GM19240 (cell line): ENCODE data around the gene PRXL2B.

Source experiments
- DNase-seq: peaks from one replicate; pipeline ENCODE4 v3.0.0; 2011; ENCODE audit warnings: low spot score; ENCODE audit not compliant: insufficient read length

Gene PRXL2B

GRCh38 chr1:2597441-2598328 lies 11.1 kb downstream of the PRXL2B start:
- DNase-seq, result no peak

- DNase-seq, result no peak
These were observed 11.9 kb downstream of the PRXL2B start for GRCh38 chr1:2598329-2598931.

- DNase-seq, result no peak
These were observed 15.2 kb downstream of the PRXL2B start for GRCh38 chr1:2601721-2602303.

GRCh38 chr1:2602311-2602835 lies 15.8 kb downstream of the PRXL2B start:
- DNase-seq, result no peak

- no peak for DNase-seq
These were observed 16.4 kb downstream of the PRXL2B start for GRCh38 chr1:2602866-2603520.

- DNase-seq, result no peak
These were observed 17.1 kb downstream of the PRXL2B start for GRCh38 chr1:2603521-2604155.

GRCh38 chr1:2604156-2604843 lies 17.7 kb downstream of the PRXL2B start:
- no peak for DNase-seq

- DNase-seq, result no peak
These were observed 18.4 kb downstream of the PRXL2B start for GRCh38 chr1:2604844-2605508.

GRCh38 chr1:2605509-2606395 lies 19.2 kb downstream of the PRXL2B start:
- DNase-seq, result no peak

DNA sequence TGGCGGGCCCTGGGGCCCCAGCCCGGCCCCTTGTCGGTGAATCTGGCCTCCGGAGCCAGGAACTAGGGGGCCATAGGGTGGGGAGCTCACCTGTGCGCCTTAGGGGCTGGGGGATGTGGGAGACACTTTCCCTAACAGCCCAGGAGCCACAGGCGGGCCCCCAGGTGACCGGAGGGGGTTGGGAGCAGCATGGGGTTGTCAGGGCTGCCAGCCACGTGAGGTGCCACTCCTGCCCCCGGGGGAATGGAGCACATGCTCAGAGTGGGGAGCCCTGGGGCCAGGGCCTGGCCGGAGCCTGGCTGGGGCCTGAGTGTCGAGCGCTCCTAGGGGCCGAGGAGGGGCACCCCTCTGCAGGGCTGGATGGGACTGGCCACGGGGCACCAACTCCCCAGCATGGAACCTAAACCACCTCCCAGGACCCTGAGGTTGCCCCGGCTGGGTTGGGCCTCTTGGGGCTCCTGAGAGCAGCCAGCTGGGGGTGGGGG lies 19.9 kb downstream of the PRXL2B start:
- no peak for DNase-seq

DNA sequence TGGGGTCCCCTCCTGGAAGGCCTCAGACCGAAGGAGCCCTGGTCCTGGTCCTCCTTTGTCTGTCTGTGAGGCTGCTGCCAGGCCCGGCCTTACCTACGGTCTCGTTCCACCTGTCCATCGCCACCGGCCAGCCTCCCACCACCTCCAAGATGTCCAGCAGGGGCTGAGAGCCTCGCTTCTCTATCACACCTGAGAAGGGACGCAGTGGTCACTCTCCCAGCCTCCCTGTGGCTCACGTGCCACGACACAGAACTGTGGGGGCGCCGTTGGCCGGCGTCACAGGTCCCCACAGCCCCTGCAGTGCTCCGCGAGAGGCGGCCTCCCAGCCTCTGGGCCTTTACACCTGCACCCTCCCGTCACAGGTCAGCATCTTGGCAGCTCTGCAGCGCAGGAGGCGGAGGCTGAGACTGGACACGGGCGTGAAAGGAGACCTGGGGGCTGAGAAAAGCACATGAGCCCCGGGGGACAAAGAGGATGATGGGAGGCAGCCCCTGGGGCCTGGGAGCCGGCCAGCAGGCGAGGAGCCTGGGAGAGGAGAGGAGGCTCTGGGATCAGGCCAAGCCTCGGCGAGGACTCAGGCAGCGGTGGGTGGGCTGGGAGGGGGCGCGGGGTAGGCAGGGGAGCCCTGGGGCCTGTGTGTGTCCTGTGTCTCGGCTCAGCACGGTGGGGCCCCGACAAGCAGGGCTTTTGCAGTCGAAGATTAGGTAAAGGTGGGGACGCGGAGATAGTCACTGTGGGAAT lies 20.5 kb downstream of the PRXL2B start:
- no peak for DNase-seq

DNA sequence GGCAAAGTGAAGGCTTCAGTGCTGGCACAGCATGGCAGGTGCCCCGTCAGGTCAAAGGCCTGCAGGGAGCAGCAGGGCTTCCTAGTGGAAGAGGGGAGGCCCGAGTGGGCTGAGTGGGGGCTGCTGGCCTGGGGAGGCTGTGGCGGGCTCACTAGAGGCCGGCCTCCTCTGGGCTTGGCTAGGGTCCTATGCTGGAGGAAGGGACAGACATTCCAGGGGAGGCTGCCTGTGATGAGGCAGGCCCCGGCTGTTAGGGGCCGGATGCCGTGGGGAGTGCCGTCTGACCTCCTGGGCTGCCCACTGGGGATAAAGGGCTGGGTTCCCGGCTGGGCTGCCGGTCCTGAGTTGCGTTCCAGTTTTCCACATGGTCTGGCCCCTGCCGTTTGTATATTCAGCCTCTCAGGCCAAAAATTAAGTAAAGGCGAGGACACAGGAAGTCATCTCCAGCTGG lies 21.1 kb downstream of the PRXL2B start:
- DNase-seq, result no peak

- DNase-seq, result no peak
These were observed 22.9 kb downstream of the PRXL2B start for GRCh38 chr1:2609319-2610035.

GRCh38 chr1:2610036-2610959 lies 23.7 kb downstream of the PRXL2B start:
- DNase-seq, result no peak

DNA sequence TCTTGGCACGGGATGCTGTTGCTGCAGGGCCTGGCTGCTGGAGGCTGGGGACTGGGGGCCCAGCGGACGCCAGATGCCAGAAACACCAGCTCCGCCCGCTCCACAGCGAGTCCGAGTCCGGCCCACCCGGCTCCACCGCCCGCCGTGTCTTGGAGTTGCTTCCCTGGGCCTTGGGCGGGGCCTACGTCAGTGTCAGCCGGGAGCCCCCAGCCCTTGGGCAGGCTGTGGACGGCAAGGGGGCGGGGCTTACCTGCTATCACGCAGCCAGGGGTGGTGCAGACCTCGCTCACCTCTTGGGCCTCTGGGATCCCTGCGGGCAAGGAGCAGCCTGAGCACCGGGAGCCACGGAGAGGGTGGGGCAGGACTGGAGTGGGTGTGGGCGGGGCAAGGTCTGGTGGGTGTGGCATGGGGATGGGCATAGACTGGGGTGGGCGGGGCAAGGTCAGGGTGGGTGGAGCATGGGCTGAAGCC lies 24.5 kb downstream of the PRXL2B start:
- DNase-seq, result no peak
